PC-3 (cell line): ENCODE results near the gene YTHDC1. TPM values are rescaled to one million over a fixed set of nuclear protein-coding genes. Genes with fewer than 3 reads are reported as not detected.
A peak's percentile ranks its signal among the peaks of the same experiment; 100 is the strongest.

ENCODE experiments used
- ATAC-seq: fragments of 200-7000 bp; cut with Tn5 transposase; 2 replicates; pipeline ENCODE4 v1.9.1; 2020; ENCODE audit warnings: mild to moderate bottlenecking, moderate library complexity
- BruUV-seq: library from RNA; stranded (reverse); fragments of 400-500 nt; replicated peaks from 2 replicates; lab custom pipeline; 2021; lab: Mats Ljungman, UMichigan
- CTCF ChIA-PET: fragments of 300-600 bp; sonication (Branson Sonifier 250); formaldehyde crosslinking; loops from one replicate; lab custom pipeline; 2022; ENCODE audit warnings: antibody characterized with exemption; lab: Charles Lee
- POLR2A ChIA-PET: fragments of 300-600 bp; sonication (Branson Sonifier 250); formaldehyde crosslinking; loops from one replicate; lab custom pipeline; 2022; ENCODE audit warnings: antibody characterized with exemption; ENCODE audit not compliant: unreplicated experiment; lab: Charles Lee
- DNase-seq: peaks from one replicate; pipeline ENCODE4 v3.0.0-alpha.2; 2015
- H2AFZ ChIP-seq: fragments of 300-600 bp; sonication (generic); 2 replicates; pipeline ENCODE4 v1.6.0; 2016; ENCODE audit warnings: antibody characterized with exemption, low read length
- H3F3A ChIP-seq: fragments of 300-600 bp; sonication (generic); one replicate; pipeline ENCODE4 v1.6.0; 2017; ENCODE audit warnings: antibody characterized with exemption, low read length, control low read depth, mild to moderate bottlenecking; ENCODE audit not compliant: unreplicated experiment
- H3K27ac ChIP-seq: fragments of 300-600 bp; sonication (generic); 2 replicates; pipeline ENCODE4 v1.5.1; 2016; ENCODE audit warnings: mild to moderate bottlenecking, low read length
- H3K27me3 ChIP-seq: fragments of 300-600 bp; sonication (generic); 2 replicates; pipeline ENCODE4 v1.6.1; 2016; ENCODE audit warnings: low read length, mixed read lengths
- H3K36me3 ChIP-seq: fragments of 300-600 bp; sonication (generic); 2 replicates; pipeline ENCODE4 v1.6.1; 2016; ENCODE audit warnings: low read depth, mixed run types, low read length, mixed read lengths
- H3K4me1 ChIP-seq: fragments of 300-600 bp; sonication (generic); 2 replicates; pipeline ENCODE4 v1.5.1; 2016; ENCODE audit warnings: low read length; ENCODE audit not compliant: insufficient read depth
- H3K4me2 ChIP-seq: fragments of 300-600 bp; sonication (generic); 2 replicates; pipeline ENCODE4 v1.6.0; 2016; ENCODE audit warnings: low read length
- H3K4me3 ChIP-seq: fragments of 300-600 bp; sonication (generic); 2 replicates; pipeline ENCODE4 v1.5.1; 2016; ENCODE audit warnings: mild to moderate bottlenecking, low read length, mixed read lengths
- H3K79me2 ChIP-seq: fragments of 300-600 bp; sonication (generic); 2 replicates; pipeline ENCODE4 v1.6.1; 2017; ENCODE audit warnings: low read length, mixed read lengths
- H3K9ac ChIP-seq: fragments of 300-600 bp; sonication (generic); 2 replicates; pipeline ENCODE4 v1.6.0; 2016; ENCODE audit warnings: mild to moderate bottlenecking, low read length
- H3K9me2 ChIP-seq: fragments of 300-600 bp; sonication (generic); replicated peaks from 2 replicates; pipeline ENCODE4 v1.6.1; 2016; ENCODE audit warnings: mixed run types, low read length, mixed read lengths
- H3K9me3 ChIP-seq: fragments of 300-600 bp; sonication (generic); 2 replicates; pipeline ENCODE4 v1.6.1; 2016; ENCODE audit warnings: low read length, mixed read lengths
- H4K20me1 ChIP-seq: fragments of 300-600 bp; sonication (generic); 2 replicates; pipeline ENCODE4 v1.6.1; 2016; ENCODE audit warnings: low read length, mixed read lengths
- EZH2 ChIP-seq: fragments of 300-600 bp; sonication (generic); IDR thresholded peaks from one replicate; pipeline ENCODE4 v1.6.1; 2017; ENCODE audit warnings: antibody characterized with exemption, mild to moderate bottlenecking, low read length; ENCODE audit not compliant: unreplicated experiment
- EZH2phosphoT487 ChIP-seq: fragments of 300-600 bp; sonication (generic); IDR thresholded peaks from 2 replicates; pipeline ENCODE4 v1.6.1; 2018; ENCODE audit warnings: mild to moderate bottlenecking, antibody characterized with exemption, low read length, borderline replicate concordance
- intact Hi-C: fragments of 100-400 bp; cut with micrococcal nuclease; formaldehyde crosslinking; loops from 2 replicates; pipeline ENCODE4 v1.9.0; 2023
- total RNA-seq: library from RNA; depleted of rRNA; stranded (reverse); fragments of >200 nt; gene quantifications from 2 replicates; pipeline ENCODE4 v1.2.3, GENCODE V29; 2014
- TF ChIP-seq, protein P1 (sequence below): fragments of 300-600 bp; sonication (generic); conservative IDR thresholded peaks from 2 replicates; pipeline ENCODE4 v1.5.1; 2017; ENCODE audit warnings: antibody characterized with exemption, low read depth, mild to moderate bottlenecking, low read length

Gene YTHDC1
- total RNA-seq, 1 experiment from 2014 or later, result 55.5 TPM

DNA sequence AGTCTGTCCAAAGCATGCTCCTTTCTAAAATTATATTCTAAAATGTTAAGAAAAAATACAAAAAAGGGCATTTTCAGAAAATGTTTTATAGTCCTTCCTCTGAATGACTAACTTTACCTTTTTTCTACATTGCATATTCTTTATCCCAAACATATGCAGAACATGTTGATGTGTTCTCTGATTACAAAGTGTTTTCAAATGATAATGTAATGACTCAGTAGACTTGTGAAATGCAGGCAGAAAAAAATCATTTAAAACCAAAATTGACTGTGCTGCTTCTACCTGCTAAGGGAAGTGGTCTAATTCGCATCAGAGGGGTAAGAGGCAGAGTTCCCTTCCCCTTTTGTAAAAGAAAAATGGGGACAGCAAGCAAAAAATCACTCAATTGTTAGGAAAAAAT, 22.7 kb upstream of the YTHDC1 start:
- no peaks in the 10 kb centered on the region for H3K9me3 ChIP-seq
- no peaks in the 10 kb centered on the region for H3K27me3 ChIP-seq
- intact Hi-C loops, result no loop called here
- peaks cover 41% of the 10 kb centered on the region for H3K4me1 ChIP-seq
- no peak overlapping the region for H3K4me2 ChIP-seq
- H2AFZ ChIP-seq, result no peak overlapping the region
- TF ChIP-seq EZH2 (no peak), EZH2phosphoT487 (no peak)
- TF ChIP-seq, protein P1, sequence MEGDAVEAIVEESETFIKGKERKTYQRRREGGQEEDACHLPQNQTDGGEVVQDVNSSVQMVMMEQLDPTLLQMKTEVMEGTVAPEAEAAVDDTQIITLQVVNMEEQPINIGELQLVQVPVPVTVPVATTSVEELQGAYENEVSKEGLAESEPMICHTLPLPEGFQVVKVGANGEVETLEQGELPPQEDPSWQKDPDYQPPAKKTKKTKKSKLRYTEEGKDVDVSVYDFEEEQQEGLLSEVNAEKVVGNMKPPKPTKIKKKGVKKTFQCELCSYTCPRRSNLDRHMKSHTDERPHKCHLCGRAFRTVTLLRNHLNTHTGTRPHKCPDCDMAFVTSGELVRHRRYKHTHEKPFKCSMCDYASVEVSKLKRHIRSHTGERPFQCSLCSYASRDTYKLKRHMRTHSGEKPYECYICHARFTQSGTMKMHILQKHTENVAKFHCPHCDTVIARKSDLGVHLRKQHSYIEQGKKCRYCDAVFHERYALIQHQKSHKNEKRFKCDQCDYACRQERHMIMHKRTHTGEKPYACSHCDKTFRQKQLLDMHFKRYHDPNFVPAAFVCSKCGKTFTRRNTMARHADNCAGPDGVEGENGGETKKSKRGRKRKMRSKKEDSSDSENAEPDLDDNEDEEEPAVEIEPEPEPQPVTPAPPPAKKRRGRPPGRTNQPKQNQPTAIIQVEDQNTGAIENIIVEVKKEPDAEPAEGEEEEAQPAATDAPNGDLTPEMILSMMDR, result no peak
- H3K27ac ChIP-seq, result no peak overlapping the region
- BruUV-seq, result no TSS peak
- H3K79me2 ChIP-seq, result no peaks in the 10 kb centered on the region
- H3K36me3 ChIP-seq, result no peaks in the 10 kb centered on the region
- H3K4me3 ChIP-seq, result no peak overlapping the region
- no peaks in the 10 kb centered on the region for H3K9me2 ChIP-seq
- no peak overlapping the region for H3K9ac ChIP-seq
- DNase-seq (peak; percentile 27), ATAC-seq (no peak)
- no peaks in the 10 kb centered on the region for H4K20me1 ChIP-seq
- ChIA-PET POLR2A (no interaction called here), CTCF (no interaction called here)
- peaks cover 15% of the 10 kb centered on the region for H3F3A ChIP-seq

DNA sequence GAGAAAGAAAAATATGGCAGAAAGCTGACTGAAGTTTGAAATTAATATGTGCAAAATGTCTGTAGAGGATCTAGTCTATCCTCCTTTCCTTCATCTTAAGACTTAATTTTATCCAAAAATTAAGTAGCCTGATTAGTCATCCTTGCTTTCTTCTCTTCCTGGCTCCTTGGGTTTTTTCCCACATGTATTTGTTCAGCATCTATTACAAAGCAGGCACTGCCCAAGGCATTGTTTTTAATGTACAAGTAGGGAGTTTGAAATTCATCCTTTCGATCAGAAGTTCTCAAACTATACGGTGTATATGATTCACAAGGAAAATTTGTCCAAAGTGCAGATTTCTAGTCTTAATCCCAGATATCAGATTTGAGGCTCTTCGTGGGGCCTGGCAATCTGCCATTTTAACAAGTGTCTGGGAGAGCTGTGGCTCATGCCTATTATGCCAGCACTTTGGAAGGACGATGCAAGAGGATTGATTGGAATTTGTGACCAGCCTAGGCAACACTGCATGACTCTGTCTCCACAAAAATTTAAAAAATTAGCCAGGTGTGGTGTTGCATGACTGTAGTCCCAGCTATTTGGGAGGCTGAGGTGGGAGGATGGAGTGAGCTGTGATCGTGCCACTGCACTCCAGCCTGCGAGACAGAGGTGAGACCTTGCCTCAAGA, 19.4 kb upstream of the YTHDC1 start:
- peak overlapping the region; percentile 74 for H3K27ac ChIP-seq
- intact Hi-C loops, result loop anchor here (1.0 to 2.0 kb wide), 2 partner anchors 19 to 22 kb away; partner anchors contain the start of gene YTHDC1

More for the DNA sequence above, 19.4 kb upstream of the YTHDC1 start:
- H3K4me3 ChIP-seq, result peak overlapping the region; percentile 49
- no peaks in the 10 kb centered on the region for H3K27me3 ChIP-seq
- ChIA-PET CTCF (interaction anchor here (0.6 kb wide), 1 partner anchor 94 kb away, joined by 8 read pairs; no protein-coding TSS in a partner anchor), POLR2A (interaction anchor here (0.6 kb wide), 1 partner anchor 91 kb away, joined by 5 read pairs; no protein-coding TSS in a partner anchor)
- TF ChIP-seq EZH2phosphoT487 (no peak), EZH2 (no peak)
- TF ChIP-seq, protein P1, result no peak
- H3K79me2 ChIP-seq, result no peaks in the 10 kb centered on the region
- peaks cover 41% of the 10 kb centered on the region for H3K4me1 ChIP-seq
- no peaks in the 10 kb centered on the region for H4K20me1 ChIP-seq
- DNase-seq (peak; percentile 96), ATAC-seq (peak; percentile 78)
- H3K36me3 ChIP-seq, result no peaks in the 10 kb centered on the region
- H3K9me3 ChIP-seq, result no peaks in the 10 kb centered on the region
- H3K4me2 ChIP-seq, result peak overlapping the region; percentile 71
- TSS peak; percentile 60 for BruUV-seq
- peak overlapping the region; percentile 32 for H2AFZ ChIP-seq
- peak overlapping the region; percentile 35; the same call in 1 of the 2 replicates for H3K9ac ChIP-seq
- H3F3A ChIP-seq, result peaks cover 15% of the 10 kb centered on the region
- H3K9me2 ChIP-seq, result no peaks in the 10 kb centered on the region
